Stimulated activated effector memory CD8-positive, alpha-beta T cell treated with anti-CD3 and anti-CD28 coated beads, Interleukin-12 subunit alpha, Interleukin-12 subunit beta, amount 100 ng/mL, for 72 hours (primary cell): ENCODE measurements around the gene APCDD1.

Experiments
- ATAC-seq: fragments of 150-1000 bp; cut with Tn5 transposase; 2 replicates; pipeline ENCODE4 v1.10.0; 2021
- DNase-seq, 2 donors: peaks; one replicate each; pipeline ENCODE4 v3.0.0; 2021 to 2022; ENCODE audit warnings: low spot score in 2 of 2
- H3K27ac Mint-ChIP-seq: one replicate; pipeline ENCODE4 v1.8.0; 2022; ENCODE audit warnings: mild to moderate bottlenecking, mixed read lengths
- H3K36me3 Mint-ChIP-seq: one replicate; pipeline ENCODE4 v1.8.0; 2022; ENCODE audit warnings: mild to moderate bottlenecking, mixed read lengths
- H3K4me1 Mint-ChIP-seq: one replicate; pipeline ENCODE4 v1.8.0; 2022; ENCODE audit warnings: mixed read lengths
- H3K4me3 Mint-ChIP-seq: one replicate; pipeline ENCODE4 v1.8.0; 2022; ENCODE audit warnings: mild to moderate bottlenecking, mixed read lengths
- H3K9me3 Mint-ChIP-seq: one replicate; pipeline ENCODE4 v1.8.0; 2022; ENCODE audit warnings: mixed read lengths

Gene APCDD1

GRCh38 chr18:10453806-10454680, at the start of gene APCDD1:
TSS of gene APCDD1 (plus strand) at chr18:10454635. CDS start at chr18:10454982, 347 bp downstream.
- ATAC-seq (no peak), DNase-seq (no peak)
- no peak within 1 kb of the TSS for H3K4me3 Mint-ChIP-seq
- H3K4me1 Mint-ChIP-seq = no peaks in the 10 kb centered on the region
- H3K27ac Mint-ChIP-seq = no peak within 1 kb of the TSS
- no peaks in the 10 kb centered on the region for H3K36me3 Mint-ChIP-seq
- no peaks in the 10 kb centered on the region for H3K9me3 Mint-ChIP-seq

GRCh38 chr18:10405014-10405493, 49.4 kb upstream of the APCDD1 start:
- H3K9me3 Mint-ChIP-seq = no peaks in the 10 kb centered on the region
- no peak for ATAC-seq

GRCh38 chr18:10405816-10406663, 48.4 kb upstream of the APCDD1 start:
- ATAC-seq = no peak
- H3K27ac Mint-ChIP-seq = no peak overlapping the region
- no peaks in the 10 kb centered on the region for H3K4me1 Mint-ChIP-seq
- H3K36me3 Mint-ChIP-seq = no peaks in the 10 kb centered on the region
- no peaks in the 10 kb centered on the region for H3K9me3 Mint-ChIP-seq
- DNase-seq = no peak
- no peak overlapping the region for H3K4me3 Mint-ChIP-seq

More at GRCh38 chr18:10405014-10405493, 49.4 kb upstream of the APCDD1 start:
- H3K27ac Mint-ChIP-seq = no peak overlapping the region
- no peaks in the 10 kb centered on the region for H3K4me1 Mint-ChIP-seq
- H3K4me3 Mint-ChIP-seq = no peak overlapping the region
- H3K36me3 Mint-ChIP-seq = no peaks in the 10 kb centered on the region
- DNase-seq = no peak

- no peaks in the 10 kb centered on the region for H3K9me3 Mint-ChIP-seq
- H3K4me1 Mint-ChIP-seq = no peaks in the 10 kb centered on the region
- no peak overlapping the region for H3K4me3 Mint-ChIP-seq
- no peaks in the 10 kb centered on the region for H3K36me3 Mint-ChIP-seq
- ATAC-seq (no peak), DNase-seq (no peak)
- H3K27ac Mint-ChIP-seq = no peak overlapping the region
Measured at GRCh38 chr18:10408131-10408530, 46.3 kb upstream of the APCDD1 start.

- DNase-seq (no peak), ATAC-seq (no peak)
- no peaks in the 10 kb centered on the region for H3K36me3 Mint-ChIP-seq
- H3K4me1 Mint-ChIP-seq = no peaks in the 10 kb centered on the region
- H3K4me3 Mint-ChIP-seq = no peak overlapping the region
- no peaks in the 10 kb centered on the region for H3K9me3 Mint-ChIP-seq
- H3K27ac Mint-ChIP-seq = no peak overlapping the region
Measured at GRCh38 chr18:10409041-10409440, 45.4 kb upstream of the APCDD1 start.

- Mint-ChIP-seq H3K36me3 (no peaks in the 10 kb centered on the region), H3K27ac (no peak overlapping the region), H3K4me1 (no peaks in the 10 kb centered on the region), H3K4me3 (no peak overlapping the region), H3K9me3 (no peaks in the 10 kb centered on the region)
- DNase-seq (no peak), ATAC-seq (no peak)
Measured at GRCh38 chr18:10410472-10411308, 43.7 kb upstream of the APCDD1 start.

GRCh38 chr18:10412933-10413332, 41.5 kb upstream of the APCDD1 start:
- H3K4me3 Mint-ChIP-seq = no peak overlapping the region
- no peak overlapping the region for H3K27ac Mint-ChIP-seq

GRCh38 chr18:10413722-10414121, 40.7 kb upstream of the APCDD1 start:
- Mint-ChIP-seq H3K27ac (no peak overlapping the region), H3K9me3 (no peaks in the 10 kb centered on the region), H3K36me3 (no peaks in the 10 kb centered on the region), H3K4me3 (no peak overlapping the region), H3K4me1 (no peaks in the 10 kb centered on the region)
- ATAC-seq = no peak
- DNase-seq = no peak

More at GRCh38 chr18:10412933-10413332, 41.5 kb upstream of the APCDD1 start:
- Mint-ChIP-seq H3K4me1 (no peaks in the 10 kb centered on the region), H3K36me3 (no peaks in the 10 kb centered on the region), H3K9me3 (no peaks in the 10 kb centered on the region)
- no peak for DNase-seq
- no peak for ATAC-seq

GRCh38 chr18:10414293-10414842, 40.1 kb upstream of the APCDD1 start:
- no peaks in the 10 kb centered on the region for H3K36me3 Mint-ChIP-seq
- no peak overlapping the region for H3K4me3 Mint-ChIP-seq
- H3K27ac Mint-ChIP-seq = no peak overlapping the region
- DNase-seq (no peak), ATAC-seq (no peak)
- H3K4me1 Mint-ChIP-seq = no peaks in the 10 kb centered on the region
- H3K9me3 Mint-ChIP-seq = no peaks in the 10 kb centered on the region

- H3K27ac Mint-ChIP-seq = no peak overlapping the region
- ATAC-seq (no peak), DNase-seq (no peak)
- H3K4me3 Mint-ChIP-seq = no peak overlapping the region
- H3K36me3 Mint-ChIP-seq = no peaks in the 10 kb centered on the region
- H3K9me3 Mint-ChIP-seq = peaks cover 5% of the 10 kb centered on the region
- no peaks in the 10 kb centered on the region for H3K4me1 Mint-ChIP-seq
Measured at GRCh38 chr18:10416065-10416464, 38.4 kb upstream of the APCDD1 start.

GRCh38 chr18:10417191-10417590, 37.2 kb upstream of the APCDD1 start:
- Mint-ChIP-seq H3K27ac (no peak overlapping the region), H3K9me3 (peaks cover 5% of the 10 kb centered on the region), H3K4me1 (no peaks in the 10 kb centered on the region), H3K4me3 (no peak overlapping the region), H3K36me3 (no peaks in the 10 kb centered on the region)
- DNase-seq (no peak), ATAC-seq (no peak)

- Mint-ChIP-seq H3K27ac (no peak overlapping the region), H3K9me3 (peaks cover 5% of the 10 kb centered on the region), H3K36me3 (no peaks in the 10 kb centered on the region), H3K4me3 (no peak overlapping the region), H3K4me1 (no peaks in the 10 kb centered on the region)
- DNase-seq (no peak), ATAC-seq (no peak)
Measured at GRCh38 chr18:10417664-10418063, 36.8 kb upstream of the APCDD1 start.

- no peaks in the 10 kb centered on the region for H3K4me1 Mint-ChIP-seq
- no peak overlapping the region for H3K4me3 Mint-ChIP-seq
- no peak for DNase-seq
- H3K27ac Mint-ChIP-seq = no peak overlapping the region
- H3K9me3 Mint-ChIP-seq = peaks cover 5% of the 10 kb centered on the region
- H3K36me3 Mint-ChIP-seq = no peaks in the 10 kb centered on the region
- no peak for ATAC-seq
Measured at GRCh38 chr18:10418836-10419235, 35.6 kb upstream of the APCDD1 start.

GRCh38 chr18:10419420-10420103, 34.9 kb upstream of the APCDD1 start:
- Mint-ChIP-seq H3K9me3 (peaks cover 5% of the 10 kb centered on the region), H3K4me1 (no peaks in the 10 kb centered on the region), H3K4me3 (no peak overlapping the region), H3K27ac (no peak overlapping the region), H3K36me3 (no peaks in the 10 kb centered on the region)
- ATAC-seq = no peak
- no peak for DNase-seq
